Measurements from ENCODE around the gene IDNK. TPM values are rescaled to one million over a fixed set of nuclear protein-coding genes. Genes with fewer than 3 reads are reported as not detected.
"Not testable (repeated sequence)": the region's sequence is repeated elsewhere in the genome, so short reads cannot be mapped to it uniquely, and the experiment has no call there.

IDNK gene
- polyA plus RNA-seq, 1 experiment = 7.5 TPM

DNA sequence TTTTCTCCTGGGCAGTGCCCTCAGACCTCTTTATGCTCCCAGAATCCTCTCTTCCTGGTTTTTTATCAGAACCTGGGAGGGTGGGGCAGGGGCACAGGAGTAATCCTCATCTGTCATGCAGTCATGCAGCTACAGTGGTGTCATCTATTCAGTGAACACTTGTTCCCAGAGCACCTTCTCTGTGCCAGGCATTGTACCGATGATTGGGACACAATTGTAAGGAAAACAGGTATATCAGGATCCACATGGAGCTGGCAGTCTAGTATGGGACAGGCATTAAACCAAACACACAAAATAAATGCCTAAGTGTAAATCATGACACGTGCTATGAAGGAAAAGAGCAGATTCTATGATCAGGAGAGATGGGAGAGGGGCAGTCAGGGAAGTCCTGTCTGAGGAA lies 21.5 kb upstream of the IDNK start:
- CTCF ChIA-PET = no interaction called here
- H3K27ac ChIP-seq (ENCODE audit: low read depth, low read length) = no peak overlapping the region
- POLR2A ChIA-PET = no interaction called here

DNA sequence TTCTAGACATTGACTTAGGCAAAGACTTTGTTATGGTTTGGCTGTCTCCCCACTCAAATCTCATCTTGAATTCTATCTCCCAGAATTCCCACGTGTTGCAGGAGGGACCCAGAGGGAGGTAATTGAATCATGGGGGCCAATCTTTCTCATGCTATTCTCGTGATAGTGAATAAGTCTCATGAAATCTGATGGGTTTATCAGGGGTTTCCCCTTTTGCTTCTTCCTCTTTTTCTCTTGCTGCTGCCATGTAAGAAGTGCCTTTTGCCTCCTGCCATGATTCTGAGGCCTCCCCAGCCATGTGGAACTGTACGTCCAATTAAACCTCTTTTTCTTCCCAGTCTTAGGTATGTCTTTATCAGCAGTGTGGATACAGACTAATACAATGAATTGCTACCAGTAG lies 15.3 kb upstream of the IDNK start:
- H3K27me3 ChIP-seq (ENCODE audit: control insufficient read depth, insufficient read depth, low read length); H3K9me3 ChIP-seq (ENCODE audit: control insufficient read depth, insufficient read depth, low read length); CTCF ChIA-PET; H3K4me3 ChIP-seq (ENCODE audit: low read depth, low read length); H3K27ac ChIP-seq (ENCODE audit: low read depth, low read length); DNase-seq (ENCODE audit: low read depth, low spot score); POLR2A ChIA-PET: not testable (repeated sequence)

More for the DNA sequence above, 21.5 kb upstream of the IDNK start:
- no peak for DNase-seq (ENCODE audit: low read depth, low spot score)
- Histone ChIP-seq H3K4me3 (ENCODE audit: low read depth, low read length) (no peak overlapping the region), H3K9me3 (ENCODE audit: control insufficient read depth, insufficient read depth, low read length) (no peaks in the 10 kb centered on the region), H3K27me3 (ENCODE audit: control insufficient read depth, insufficient read depth, low read length) (peaks cover 5% of the 10 kb centered on the region)
- no peak for TF ChIP-seq CTCF (IDR thresholded peaks at IDR 0.05; ENCODE audit: low read depth, low read length)

GRCh38 chr9:83613298-83613697 lies 9.6 kb upstream of the IDNK start:
- POLR2A ChIA-PET; H3K9me3 ChIP-seq (ENCODE audit: control insufficient read depth, insufficient read depth, low read length); DNase-seq (ENCODE audit: low read depth, low spot score); H3K4me3 ChIP-seq (ENCODE audit: low read depth, low read length); CTCF ChIA-PET; H3K27me3 ChIP-seq (ENCODE audit: control insufficient read depth, insufficient read depth, low read length); H3K27ac ChIP-seq (ENCODE audit: low read depth, low read length): not testable (repeated sequence)

GRCh38 chr9:83617299-83617698 lies 5.6 kb upstream of the IDNK start:
- no peak overlapping the region for H3K27ac ChIP-seq (ENCODE audit: low read depth, low read length)
- DNase-seq (ENCODE audit: low read depth, low spot score) = no peak
- POLR2A ChIA-PET = no interaction called here
- H3K9me3 ChIP-seq (ENCODE audit: control insufficient read depth, insufficient read depth, low read length) = no peaks in the 10 kb centered on the region
- TF ChIP-seq CTCF (IDR thresholded peaks at IDR 0.05; ENCODE audit: low read depth, low read length) = no peak
- H3K27me3 ChIP-seq (ENCODE audit: control insufficient read depth, insufficient read depth, low read length) = no peaks in the 10 kb centered on the region
- H3K4me3 ChIP-seq (ENCODE audit: low read depth, low read length) = no peak overlapping the region
- CTCF ChIA-PET = no interaction called here

GRCh38 chr9:83620841-83621636 lies 1.9 kb upstream of the IDNK start:
- Histone ChIP-seq H3K27me3 (ENCODE audit: control insufficient read depth, insufficient read depth, low read length) (no peaks in the 10 kb centered on the region), H3K9me3 (ENCODE audit: control insufficient read depth, insufficient read depth, low read length) (no peaks in the 10 kb centered on the region), H3K4me3 (ENCODE audit: low read depth, low read length) (no peak overlapping the region), H3K27ac (ENCODE audit: low read depth, low read length) (no peak overlapping the region)
- ChIA-PET CTCF (interaction anchor here (0.5 to 2.8 kb wide), 28 partner anchors 9 to 797 kb away, joined by 3 to 53 read pairs (median 4); partner anchors contain the start of genes KIF27 and UBQLN1), POLR2A (no interaction called here)
- DNase-seq (ENCODE audit: low read depth, low spot score) = no peak
- peak; percentile 77 for TF ChIP-seq CTCF (IDR thresholded peaks at IDR 0.05; ENCODE audit: low read depth, low read length)

DNA sequence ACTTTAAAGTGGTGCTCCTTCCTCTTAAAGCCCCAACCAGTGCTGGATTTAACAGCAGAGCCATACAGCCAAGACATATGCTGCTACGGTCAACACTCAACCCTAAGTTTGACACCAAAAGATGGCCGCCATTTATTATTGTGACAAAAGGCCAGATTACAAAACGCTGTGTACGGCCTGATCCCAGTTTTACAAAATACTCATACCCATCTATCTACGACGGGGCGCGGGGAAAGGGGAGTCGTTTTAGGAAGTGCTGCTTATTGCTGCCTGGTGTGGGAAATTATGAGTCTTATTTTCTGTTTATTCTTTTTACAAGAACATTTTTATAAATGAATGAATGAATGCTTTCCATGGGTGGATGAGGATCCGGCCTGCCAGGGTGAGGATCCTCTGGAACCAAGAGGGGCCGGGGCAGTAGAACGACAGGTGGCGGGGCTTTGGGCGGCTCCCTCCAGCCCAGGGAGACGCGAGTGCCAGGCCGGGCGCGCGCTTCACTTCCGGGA lies 457 bp upstream of the IDNK start:
- Histone ChIP-seq H3K27ac (ENCODE audit: low read depth, low read length) (no peak overlapping the region), H3K27me3 (ENCODE audit: control insufficient read depth, insufficient read depth, low read length) (no peaks in the 10 kb centered on the region), H3K4me3 (ENCODE audit: low read depth, low read length) (peak overlapping the region; percentile 66), H3K9me3 (ENCODE audit: control insufficient read depth, insufficient read depth, low read length) (no peaks in the 10 kb centered on the region)
- ChIA-PET POLR2A (no interaction called here), CTCF (interaction anchor here (1.9 to 2.8 kb wide), 2 partner anchors 8 to 27 kb away, joined by 4 to 29 read pairs; no protein-coding TSS in a partner anchor)
- DNase-seq (ENCODE audit: low read depth, low spot score) = no peak
- no peak for TF ChIP-seq CTCF (IDR thresholded peaks at IDR 0.05; ENCODE audit: low read depth, low read length)

Data from AG04450 (cell line).